Stomach (tissue), 4 donors: ENCODE results near the gene MAMDC2.

Experiments used
- CTCF ChIP-seq, 7 experiments: fragments of 450-650 bp in 4 of 7; fragments of 200-600 bp in 3 of 7; sonication (generic) in 3 of 7; IDR thresholded peaks; one replicate each; pipeline ENCODE4 v1.5.1; 2016 to 2019; ENCODE audit warnings: antibody characterized with exemption in 7 of 7, control low read depth in 2 of 7, mild to moderate bottlenecking in 1 of 7
- EP300 ChIP-seq: sonication (generic); formaldehyde crosslinking; IDR thresholded peaks from one replicate; pipeline ENCODE4 v1.6.1; 2017; ENCODE audit warnings: antibody characterized with exemption
- POLR2A ChIP-seq, 4 donors: fragments of 450-650 bp; IDR thresholded peaks; one replicate each; pipeline ENCODE4 v1.6.1; 2016; ENCODE audit warnings: antibody characterized with exemption in 4 of 4, control low read depth in 2 of 4, mild to moderate bottlenecking in 1 of 4, moderate library complexity in 1 of 4
- POLR2AphosphoS5 ChIP-seq, 3 donors: sonication (generic); formaldehyde crosslinking; IDR thresholded peaks; one replicate each; pipeline ENCODE4 v1.6.1; 2016; ENCODE audit warnings: antibody characterized with exemption in 3 of 3

DNA sequence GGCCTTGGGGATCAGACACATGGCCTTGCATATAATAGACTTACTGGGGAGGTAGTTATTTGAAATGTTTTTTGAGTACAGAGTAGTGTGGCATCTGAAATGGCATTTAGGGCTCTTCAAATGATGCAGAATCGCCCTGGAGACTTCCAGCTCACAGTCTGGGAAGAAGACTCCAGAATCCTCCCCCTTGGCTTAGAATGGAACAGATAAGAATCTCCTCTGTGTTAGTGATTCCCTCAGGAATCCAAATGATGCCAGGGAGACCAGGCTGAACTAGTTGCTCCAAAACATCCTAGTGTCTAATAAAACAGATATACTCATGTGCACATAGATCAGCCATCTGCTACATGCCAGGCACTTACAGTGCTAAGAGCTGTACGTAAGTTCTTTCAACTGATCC lies 176.6 kb downstream of the MAMDC2 start:
- TF ChIP-seq POLR2A (IDR thresholded peaks at IDR 0.05) (no peak), CTCF (IDR thresholded peaks at IDR 0.05) (no peak), POLR2AphosphoS5 (IDR thresholded peaks at IDR 0.05) (no peak), EP300 (no peak)
